HepG2 (cell line): Measurements from ENCODE around the gene COPS4. TPM values are rescaled to one million over a fixed set of nuclear protein-coding genes. Genes with fewer than 3 reads are reported as not detected.
A peak's percentile ranks its signal among the peaks of the same experiment; 100 is the strongest.

Experiments
- ARID4A ChIP-seq: sonication (generic); formaldehyde crosslinking; IDR thresholded peaks from 2 replicates; pipeline ENCODE4 v1.5.0; 2020; ENCODE audit warnings: mild to moderate bottlenecking, missing genetic modification reagents, borderline replicate concordance
- ASH2L ChIP-seq: fragments of 300-600, 200-600 bp; sonication (generic); IDR thresholded peaks from 2 replicates; pipeline ENCODE4 v1.7.0; 2017; ENCODE audit warnings: low read depth, mild to moderate bottlenecking, moderate library complexity, mixed read lengths, low read length; ENCODE audit not compliant: insufficient read length
- ATAD3A ChIP-seq: sonication (generic); formaldehyde crosslinking; IDR thresholded peaks from 2 replicates; pipeline ENCODE4 v1.4.0; 2020; ENCODE audit warnings: missing genetic modification reagents
- FUBP1 ChIP-seq: sonication (generic); formaldehyde crosslinking; IDR thresholded peaks from 2 replicates; pipeline ENCODE4 v1.5.1; 2020; ENCODE audit warnings: missing genetic modification reagents, mild to moderate bottlenecking, borderline replicate concordance
- GRHL1 ChIP-seq: sonication (generic); formaldehyde crosslinking; conservative IDR thresholded peaks from 2 replicates; pipeline ENCODE4 v1.8.0; 2022; ENCODE audit warnings: missing genetic modification reagents
- HNF1B ChIP-seq: sonication (generic); formaldehyde crosslinking; IDR thresholded peaks from 2 replicates; pipeline ENCODE4 v1.5.1; 2020; ENCODE audit warnings: mild to moderate bottlenecking, moderate library complexity, missing genetic modification reagents
- KDM2A ChIP-seq: sonication (generic); formaldehyde crosslinking; IDR thresholded peaks from 2 replicates; pipeline ENCODE4 v1.4.0; 2020; ENCODE audit warnings: low read depth, missing genetic modification reagents, borderline replicate concordance
- KDM4B ChIP-seq: sonication (generic); formaldehyde crosslinking; IDR thresholded peaks from 2 replicates; pipeline ENCODE4 v1.4.0; 2020; ENCODE audit warnings: missing genetic modification reagents
- ONECUT2 ChIP-seq: sonication (generic); formaldehyde crosslinking; IDR thresholded peaks from 2 replicates; pipeline ENCODE4 v1.4.0; 2020; ENCODE audit warnings: missing genetic modification reagents
- PPARG ChIP-seq: conservative IDR thresholded peaks from 2 replicates; pipeline ENCODE4 v1.6.1; 2016; ENCODE audit warnings: missing biosample characterization, missing genetic modification reagents
- ZBTB7B ChIP-seq: sonication (generic); formaldehyde crosslinking; IDR thresholded peaks from 2 replicates; pipeline ENCODE4 v1.4.0; 2020; ENCODE audit warnings: missing genetic modification reagents
- ZC3H4 ChIP-seq: sonication (generic); formaldehyde crosslinking; IDR thresholded peaks from 2 replicates; pipeline ENCODE4 v1.4.0; 2020; ENCODE audit warnings: missing genetic modification reagents, borderline replicate concordance
- ZFP90 ChIP-seq: sonication (generic); formaldehyde crosslinking; IDR thresholded peaks from 2 replicates; pipeline ENCODE4 v1.8.0; 2022; ENCODE audit warnings: missing genetic modification reagents, mild to moderate bottlenecking, inconsistent platforms, borderline replicate concordance
- ZKSCAN5 ChIP-seq: sonication (generic); formaldehyde crosslinking; IDR thresholded peaks from 2 replicates; pipeline ENCODE4 v1.5.1; 2020; ENCODE audit warnings: mild to moderate bottlenecking, missing genetic modification reagents
- ZNF501 ChIP-seq: sonication (generic); formaldehyde crosslinking; IDR thresholded peaks from 2 replicates; pipeline ENCODE4 v1.5.1; 2020; ENCODE audit warnings: mild to moderate bottlenecking, moderate library complexity, missing genetic modification reagents
- ZNF75D ChIP-seq: sonication (generic); formaldehyde crosslinking; IDR thresholded peaks from 2 replicates; pipeline ENCODE4 v1.8.1; 2023; ENCODE audit warnings: missing genetic modification reagents, mild to moderate bottlenecking, borderline replicate concordance
- polyA plus RNA-seq, 8 experiments: library from polyadenylated mRNA; depleted of rRNA in 3 of 8; stranded (reverse) in 7 of 8; unstranded in 1 of 8; fragments of >200 nt; fragmentation: Illumina TruSeq in 4 of 8; extraction: Trizol in 4 of 8; gene quantifications; 2 replicates each; pipeline versions ENCODE4 v1.2.1 to v1.2.3, GENCODE V29; 2011 to 2016; ENCODE audit warnings: low read depth in 4 of 8, missing spikeins in 1 of 8, mixed read lengths in 1 of 8; ENCODE audit not compliant: insufficient read depth in 1 of 8
- total RNA-seq, 5 experiments: library from RNA; depleted of rRNA; stranded (reverse); fragments of >200 nt; fragmentation: Illumina TruSeq; extraction: Trizol; gene quantifications; 2 replicates each; pipeline ENCODE4 v1.2.3, GENCODE V29; 2016; ENCODE audit warnings: low read depth in 1 of 5

The COPS4 gene
- total and polyA plus RNA-seq, 2 of the 13 experiments (the other 11 are each of a cell fraction or from before 2014, with no cell fraction given): 28.8 to 52.5 TPM

GRCh38 chr4:82989575-82990429 is 45.2 kb upstream of the COPS4 start (continued):
- TF ChIP-seq ARID4A (CRISPR knock-in tag): peak; percentile 48; the same call in 1 of the 2 replicates
- TF ChIP-seq ONECUT2: no peak
- TF ChIP-seq HNF1B (CRISPR knock-in tag): peak; percentile 14; the same call in 1 of the 2 replicates
- TF ChIP-seq ATAD3A (CRISPR knock-in tag): no peak
- no peak for TF ChIP-seq ZNF75D (CRISPR knock-in tag)
- TF ChIP-seq GRHL1 (CRISPR knock-in tag): no peak
- TF ChIP-seq ZFP90 (CRISPR knock-in tag): no peak
- TF ChIP-seq FUBP1 (CRISPR knock-in tag): no peak
- TF ChIP-seq KDM2A (CRISPR knock-in tag): no peak
- TF ChIP-seq ZC3H4 (CRISPR knock-in tag): no peak
- TF ChIP-seq KDM4B (CRISPR knock-in tag): 0 out of 2 replicates have a peak, but pooled peaks have one; percentile 15
- 0 out of 2 replicates have a peak, but pooled peaks have one; percentile 28 for TF ChIP-seq ZBTB7B
- TF ChIP-seq ZKSCAN5: no peak
- 0 out of 2 replicates have a peak, but pooled peaks have one; percentile 20 for TF ChIP-seq ZNF501 (CRISPR knock-in tag)
- TF ChIP-seq ASH2L: peak; percentile 23
- no peak for TF ChIP-seq PPARG (CRISPR knock-in tag)
